ENCODE data around the gene TEX13D. TPM values are rescaled to one million over a fixed set of nuclear protein-coding genes. Genes with fewer than 3 reads are reported as not detected.

The TEX13D gene
- total RNA-seq, 1 experiment from 2014 or later: not detected

DNA sequence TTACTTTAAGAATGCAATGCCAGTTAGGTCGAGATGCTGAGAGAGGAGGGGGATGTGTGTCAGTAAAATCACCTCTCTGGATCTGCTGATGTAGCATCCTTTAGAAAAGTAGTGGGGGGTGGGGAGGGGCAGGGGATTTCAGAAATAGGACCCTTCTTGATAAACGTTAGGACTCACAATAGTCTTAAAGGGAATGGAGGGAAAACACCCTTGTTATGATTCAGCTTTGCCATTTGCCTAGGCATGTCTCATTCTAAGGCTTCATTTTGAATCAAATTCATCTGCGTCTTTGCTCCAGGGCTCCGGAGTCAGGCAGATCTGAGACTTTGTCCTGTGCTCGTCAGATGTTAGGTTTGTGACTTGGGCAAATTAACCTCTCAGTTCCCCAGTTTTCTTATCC is 14.8 kb downstream of the TEX13D start:
- Histone ChIP-seq H3K9ac (ENCODE audit: low read length) (no peak overlapping the region), H3K9me2 (replicated peaks; ENCODE audit: low read length) (no peaks in the 10 kb centered on the region), H3K27me3 (ENCODE audit: low read length) (no peaks in the 10 kb centered on the region), H3K4me1 (ENCODE audit: insufficient read depth, low read length) (no peaks in the 10 kb centered on the region; the same call in 1 of the 2 replicates), H3K79me2 (ENCODE audit: low read length) (no peaks in the 10 kb centered on the region), H3K9me3 (ENCODE audit: low read length) (no peaks in the 10 kb centered on the region), H3K36me3 (ENCODE audit: low read depth, low read length) (no peaks in the 10 kb centered on the region), H3K4me2 (ENCODE audit: low read length) (no peak overlapping the region), H3K4me3 (ENCODE audit: low read length) (no peak overlapping the region), H3K27ac (ENCODE audit: low read length) (no peak overlapping the region), H2AFZ (ENCODE audit: low read length) (no peak overlapping the region), H4K20me1 (ENCODE audit: low read length) (no peaks in the 10 kb centered on the region), H3F3A (ENCODE audit: low read length, unreplicated experiment) (no peaks in the 10 kb centered on the region)
- DNase-seq (no peak), ATAC-seq (no peak)
- no TSS peak for BruUV-seq (replicated peaks)
- TF ChIP-seq EZH2phosphoT487 (IDR thresholded peaks at IDR 0.05; ENCODE audit: borderline replicate concordance, low read length) (no peak), EZH2 (IDR thresholded peaks at IDR 0.05; ENCODE audit: low read length, unreplicated experiment) (no peak)
- TF ChIP-seq, protein P1, sequence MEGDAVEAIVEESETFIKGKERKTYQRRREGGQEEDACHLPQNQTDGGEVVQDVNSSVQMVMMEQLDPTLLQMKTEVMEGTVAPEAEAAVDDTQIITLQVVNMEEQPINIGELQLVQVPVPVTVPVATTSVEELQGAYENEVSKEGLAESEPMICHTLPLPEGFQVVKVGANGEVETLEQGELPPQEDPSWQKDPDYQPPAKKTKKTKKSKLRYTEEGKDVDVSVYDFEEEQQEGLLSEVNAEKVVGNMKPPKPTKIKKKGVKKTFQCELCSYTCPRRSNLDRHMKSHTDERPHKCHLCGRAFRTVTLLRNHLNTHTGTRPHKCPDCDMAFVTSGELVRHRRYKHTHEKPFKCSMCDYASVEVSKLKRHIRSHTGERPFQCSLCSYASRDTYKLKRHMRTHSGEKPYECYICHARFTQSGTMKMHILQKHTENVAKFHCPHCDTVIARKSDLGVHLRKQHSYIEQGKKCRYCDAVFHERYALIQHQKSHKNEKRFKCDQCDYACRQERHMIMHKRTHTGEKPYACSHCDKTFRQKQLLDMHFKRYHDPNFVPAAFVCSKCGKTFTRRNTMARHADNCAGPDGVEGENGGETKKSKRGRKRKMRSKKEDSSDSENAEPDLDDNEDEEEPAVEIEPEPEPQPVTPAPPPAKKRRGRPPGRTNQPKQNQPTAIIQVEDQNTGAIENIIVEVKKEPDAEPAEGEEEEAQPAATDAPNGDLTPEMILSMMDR (conservative IDR thresholded peaks at IDR 0.05; ENCODE audit: low read depth, low read length): no peak
- ChIA-PET CTCF (no interaction called here), POLR2A (ENCODE audit: unreplicated experiment) (no interaction called here)
- intact Hi-C loops (cut with micrococcal nuclease): no loop called here

DNA sequence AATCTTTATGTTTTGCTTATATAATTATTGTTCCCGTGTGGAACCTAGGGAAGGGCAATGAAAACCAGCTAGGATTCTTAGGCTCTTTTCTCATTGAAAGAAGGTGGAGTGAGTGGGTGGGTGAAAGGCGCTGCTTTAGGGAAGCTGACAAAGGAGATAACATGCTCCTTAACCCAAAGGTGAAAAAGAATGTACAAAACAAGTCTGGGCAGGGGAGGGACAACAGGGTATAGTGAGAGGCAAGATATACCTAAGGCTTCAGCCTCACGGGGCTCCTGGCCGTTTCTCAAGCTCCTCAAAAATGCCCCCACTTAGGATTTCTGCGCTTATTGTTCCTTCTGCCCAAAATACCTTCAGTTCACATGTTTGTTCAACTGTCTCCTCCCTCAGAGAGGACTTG is 15.7 kb downstream of the TEX13D start:
- no TSS peak for BruUV-seq (replicated peaks)
- POLR2A ChIA-PET (ENCODE audit: unreplicated experiment): no interaction called here
- no peak for ATAC-seq
- H3K4me3 ChIP-seq (ENCODE audit: low read length): no peak overlapping the region
- intact Hi-C loops (cut with micrococcal nuclease): no loop called here
- no peaks in the 10 kb centered on the region for H3F3A ChIP-seq (ENCODE audit: low read length, unreplicated experiment)
- CTCF ChIA-PET: no interaction called here
- no peak overlapping the region for H3K9ac ChIP-seq (ENCODE audit: low read length)
- no peak overlapping the region for H3K4me2 ChIP-seq (ENCODE audit: low read length)
- TF ChIP-seq EZH2 (IDR thresholded peaks at IDR 0.05; ENCODE audit: low read length, unreplicated experiment) (no peak), EZH2phosphoT487 (IDR thresholded peaks at IDR 0.05; ENCODE audit: borderline replicate concordance, low read length) (no peak)
- TF ChIP-seq, protein P1 (conservative IDR thresholded peaks at IDR 0.05; ENCODE audit: low read depth, low read length): no peak
- no peak overlapping the region for H2AFZ ChIP-seq (ENCODE audit: low read length)
- H3K27ac ChIP-seq (ENCODE audit: low read length): no peak overlapping the region
- no peaks in the 10 kb centered on the region for H3K9me3 ChIP-seq (ENCODE audit: low read length)
- DNase-seq: no peak
- H4K20me1 ChIP-seq (ENCODE audit: low read length): no peaks in the 10 kb centered on the region
- H3K9me2 ChIP-seq (replicated peaks; ENCODE audit: low read length): no peaks in the 10 kb centered on the region
- H3K36me3 ChIP-seq (ENCODE audit: low read depth, low read length): no peaks in the 10 kb centered on the region
- H3K27me3 ChIP-seq (ENCODE audit: low read length): no peaks in the 10 kb centered on the region
- no peaks in the 10 kb centered on the region for H3K79me2 ChIP-seq (ENCODE audit: low read length)
- H3K4me1 ChIP-seq (ENCODE audit: insufficient read depth, low read length): no peaks in the 10 kb centered on the region; the same call in 1 of the 2 replicates

DNA sequence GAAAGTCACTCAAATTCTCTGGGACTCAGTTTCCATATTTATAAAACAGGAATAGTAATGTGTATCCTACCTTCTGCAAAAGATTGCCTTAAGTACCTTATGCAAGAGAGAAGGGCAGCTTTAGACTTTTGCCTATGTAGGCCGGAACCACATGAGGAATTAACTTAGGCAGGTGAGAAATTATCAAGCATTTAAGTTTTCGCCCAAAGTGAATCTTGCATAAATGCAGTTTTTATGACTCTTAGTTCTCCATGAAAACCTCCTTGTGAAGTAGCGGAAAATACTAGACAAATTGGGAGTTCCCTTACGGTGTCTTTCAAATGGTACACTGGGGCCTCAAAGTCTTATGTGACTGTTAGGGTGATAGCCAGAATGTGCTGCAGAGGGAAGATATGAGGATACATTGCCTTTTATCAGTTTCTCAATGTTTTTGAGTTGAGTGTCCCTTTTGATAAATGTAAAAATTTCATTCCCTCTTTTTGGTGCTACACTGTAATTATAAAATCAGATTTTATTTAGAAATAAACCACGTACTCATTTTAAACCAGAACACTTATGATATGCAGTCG is 16.5 kb downstream of the TEX13D start:
- no peaks in the 10 kb centered on the region for H3F3A ChIP-seq (ENCODE audit: low read length, unreplicated experiment)
- ATAC-seq (no peak), DNase-seq (no peak)
- no peaks in the 10 kb centered on the region for H3K9me2 ChIP-seq (replicated peaks; ENCODE audit: low read length)
- CTCF ChIA-PET: no interaction called here
- H2AFZ ChIP-seq (ENCODE audit: low read length): no peak overlapping the region
- peaks cover 2% of the 10 kb centered on the region for H3K4me1 ChIP-seq (ENCODE audit: insufficient read depth, low read length)
- no peak overlapping the region for H3K27ac ChIP-seq (ENCODE audit: low read length)
- H3K79me2 ChIP-seq (ENCODE audit: low read length): no peaks in the 10 kb centered on the region
- intact Hi-C loops (cut with micrococcal nuclease): no loop called here
- TF ChIP-seq EZH2 (IDR thresholded peaks at IDR 0.05; ENCODE audit: low read length, unreplicated experiment): no peak
- H4K20me1 ChIP-seq (ENCODE audit: low read length): no peaks in the 10 kb centered on the region
- POLR2A ChIA-PET (ENCODE audit: unreplicated experiment): no interaction called here
- no TSS peak for BruUV-seq (replicated peaks)
- no peaks in the 10 kb centered on the region for H3K36me3 ChIP-seq (ENCODE audit: low read depth, low read length)
- H3K9ac ChIP-seq (ENCODE audit: low read length): no peak overlapping the region
- no peak overlapping the region for H3K4me3 ChIP-seq (ENCODE audit: low read length)
- no peaks in the 10 kb centered on the region for H3K9me3 ChIP-seq (ENCODE audit: low read length)
- no peak overlapping the region for H3K4me2 ChIP-seq (ENCODE audit: low read length)
- no peaks in the 10 kb centered on the region for H3K27me3 ChIP-seq (ENCODE audit: low read length)

All from PC-3 (cell line).